Right lobe of liver (tissue), 4 donors: Measurements from ENCODE around the gene STAT5B.

Experiments used
- CTCF ChIP-seq, 4 donors: fragments of 200-600 bp in 3 of 4; fragments of 450-650 bp in 1 of 4; IDR thresholded peaks; one replicate each; pipeline versions ENCODE4 v1.5.1 to v1.8.0; 2016 to 2022; ENCODE audit warnings: antibody characterized with exemption in 4 of 4, mild to moderate bottlenecking in 2 of 4
- POLR2A ChIP-seq: fragments of 450-650 bp; IDR thresholded peaks from one replicate; pipeline ENCODE4 v1.6.1; 2017; ENCODE audit warnings: antibody characterized with exemption, mild to moderate bottlenecking
- donor health status: DM: no; HTN: no; CAD: no.
- donor health status: DM: no; HTN: no; CAD: no.
- donor health status: DM: no; HTN: yes; CAD: no.

- no peak for TF ChIP-seq POLR2A
- TF ChIP-seq CTCF (IDR thresholded peaks at IDR 0.05): no peak
These were observed 66.1 kb downstream of the STAT5B start for GRCh38 chr17:42210046-42210445.
